Measurements from ENCODE around the gene CDKN1B.
A peak's percentile ranks its signal among the peaks of the same experiment; 100 is the strongest.

- TF ChIP-seq CTCF (IDR thresholded peaks at IDR 0.05) (peak in 1 of 3 donors; percentile 5), POLR2A (IDR thresholded peaks at IDR 0.05) (no peak), POLR2AphosphoS5 (IDR thresholded peaks at IDR 0.05) (no peak)
These were observed 615 bp downstream of the CDKN1B start for GRCh38 chr12:12717586-12718380.

All from breast epithelium (tissue), 3 donors.